GM23338 (cell line): ENCODE data around the gene ZNF581. TPM values are rescaled to one million over a fixed set of nuclear protein-coding genes. Genes with fewer than 3 reads are reported as not detected.

Experiments used
- ATAC-seq: fragments of 200-7000 bp; cut with Tn5 transposase; 3 replicates; pipeline ENCODE4 v1.9.1; 2020
- DNase-seq: peaks from one replicate; pipeline ENCODE4 v3.0.0-alpha.2; 2015; ENCODE audit warnings: low spot score
- H2AFZ ChIP-seq: fragments of 200-600 bp; sonication (generic); 2 replicates; pipeline ENCODE4 v1.8.0; 2016; ENCODE audit warnings: antibody characterized with exemption, mild to moderate bottlenecking, moderate library complexity
- H3F3A ChIP-seq: fragments of 200-600 bp; sonication (generic); replicated peaks from 2 replicates; pipeline ENCODE4 v1.8.0; 2017; ENCODE audit warnings: antibody characterized with exemption, mixed run types, low read depth
- H3K27ac ChIP-seq: fragments of 200-600 bp; sonication (generic); 2 replicates; pipeline ENCODE4 v1.6.1; 2016; ENCODE audit warnings: low read depth
- H3K27me3 ChIP-seq: fragments of 200-600 bp; sonication (generic); 2 replicates; pipeline ENCODE4 v1.8.0; 2016; ENCODE audit warnings: mild to moderate bottlenecking, mixed run types, moderate library complexity; ENCODE audit not compliant: insufficient read depth
- H3K36me3 ChIP-seq: fragments of 200-600 bp; sonication (generic); 2 replicates; pipeline ENCODE4 v1.8.0; 2016; ENCODE audit warnings: mild to moderate bottlenecking; ENCODE audit not compliant: insufficient read depth
- H3K4me1 ChIP-seq: fragments of 200-600 bp; sonication (generic); 2 replicates; pipeline ENCODE4 v1.8.0; 2016; ENCODE audit warnings: mild to moderate bottlenecking, moderate library complexity; ENCODE audit not compliant: insufficient read depth
- H3K4me2 ChIP-seq: fragments of 200-600 bp; sonication (generic); 2 replicates; pipeline ENCODE4 v1.7.1; 2017; ENCODE audit warnings: mixed run types
- H3K4me3 ChIP-seq: fragments of 200-600 bp; sonication (generic); 2 replicates; pipeline ENCODE4 v1.6.1; 2016; ENCODE audit warnings: mixed run types
- H3K79me2 ChIP-seq: fragments of 200-600 bp; sonication (generic); replicated peaks from 2 replicates; pipeline ENCODE4 v1.8.0; 2017; ENCODE audit warnings: mild to moderate bottlenecking; ENCODE audit not compliant: insufficient read depth
- H3K9me2 ChIP-seq: fragments of 200-600 bp; sonication (generic); 2 replicates; pipeline ENCODE4 v1.8.0; 2017; ENCODE audit not compliant: insufficient read depth
- H4K20me1 ChIP-seq: fragments of 200-600 bp; sonication (generic); replicated peaks from 2 replicates; pipeline ENCODE4 v1.8.0; 2017; ENCODE audit warnings: mild to moderate bottlenecking; ENCODE audit not compliant: insufficient read depth
- H3K27ac Mint-ChIP-seq: 2 replicates; pipeline ENCODE4 v1.8.0; 2020; ENCODE audit warnings: inconsistent platforms, mild to moderate bottlenecking, moderate library complexity, mixed read lengths
- H3K27me3 Mint-ChIP-seq: 3 replicates; pipeline ENCODE4 v1.8.0; 2022; ENCODE audit warnings: low read depth, mild to moderate bottlenecking, moderate library complexity, mixed read lengths, inconsistent platforms; ENCODE audit not compliant: insufficient read depth, poor library complexity
- H3K36me3 Mint-ChIP-seq: 3 replicates; pipeline ENCODE4 v1.8.0; 2021; ENCODE audit warnings: low read depth, mild to moderate bottlenecking, inconsistent platforms, moderate library complexity, mixed read lengths
- H3K4me1 Mint-ChIP-seq: 3 replicates; pipeline ENCODE4 v1.8.0; 2020; ENCODE audit warnings: mild to moderate bottlenecking, inconsistent platforms, mixed read lengths
- H3K4me3 Mint-ChIP-seq: 3 replicates; pipeline ENCODE4 v1.8.0; 2021; ENCODE audit warnings: moderate library complexity, mild to moderate bottlenecking, inconsistent platforms, mixed read lengths
- H3K9me3 Mint-ChIP-seq: 3 replicates; pipeline ENCODE4 v1.8.0; 2020; ENCODE audit warnings: moderate library complexity, mild to moderate bottlenecking, inconsistent platforms, mixed read lengths
- EZH2 ChIP-seq: fragments of 200-600 bp; sonication (generic); IDR thresholded peaks from one replicate; pipeline ENCODE4 v1.8.0; 2017; ENCODE audit warnings: antibody characterized with exemption, mild to moderate bottlenecking, low read depth; ENCODE audit not compliant: unreplicated experiment
- EZH2phosphoT487 ChIP-seq: fragments of 200-600 bp; sonication (generic); IDR thresholded peaks from one replicate; pipeline ENCODE4 v1.8.1; 2018; ENCODE audit warnings: antibody characterized with exemption; ENCODE audit not compliant: unreplicated experiment
- JUNB ChIP-seq: IDR thresholded peaks from one replicate; pipeline ENCODE4 v1.6.1; 2016; ENCODE audit warnings: antibody characterized with exemption; ENCODE audit not compliant: unreplicated experiment
- POLR2AphosphoS5 ChIP-seq: IDR thresholded peaks from 2 replicates; pipeline ENCODE4 v1.6.1; 2016; ENCODE audit warnings: antibody characterized with exemption, low read depth
- REST ChIP-seq: IDR thresholded peaks from one replicate; pipeline ENCODE4 v1.6.1; 2018; ENCODE audit warnings: antibody characterized with exemption; ENCODE audit not compliant: unreplicated experiment
- STAT1 ChIP-seq: IDR thresholded peaks from one replicate; pipeline ENCODE4 v1.6.1; 2016; ENCODE audit warnings: antibody characterized with exemption; ENCODE audit not compliant: unreplicated experiment
- ZNF462 ChIP-seq: fragments of 250-450 bp; sonication (Bioruptor Pico); IDR thresholded peaks from 2 replicates; pipeline ENCODE4 v1.5.0; 2020; ENCODE audit warnings: mild to moderate bottlenecking, moderate library complexity
- polyA plus RNA-seq: library from polyadenylated mRNA; unstranded; fragments of >200 nt; fragmentation: Nextera tagmentation; extraction: Ambion mirVana; gene quantifications from 2 replicates; pipeline ENCODE4 v1.2.1, GENCODE V29; 2016
- total RNA-seq: library from RNA; depleted of rRNA; stranded (reverse); fragments of >200 nt; shearing (Covaris generic); gene quantifications from 2 replicates; pipeline ENCODE4 v1.2.3, GENCODE V29; 2014

ZNF581 gene
- total and polyA plus RNA-seq, 2 experiments from 2014 or later = 48.5 to 87.6 TPM

DNA sequence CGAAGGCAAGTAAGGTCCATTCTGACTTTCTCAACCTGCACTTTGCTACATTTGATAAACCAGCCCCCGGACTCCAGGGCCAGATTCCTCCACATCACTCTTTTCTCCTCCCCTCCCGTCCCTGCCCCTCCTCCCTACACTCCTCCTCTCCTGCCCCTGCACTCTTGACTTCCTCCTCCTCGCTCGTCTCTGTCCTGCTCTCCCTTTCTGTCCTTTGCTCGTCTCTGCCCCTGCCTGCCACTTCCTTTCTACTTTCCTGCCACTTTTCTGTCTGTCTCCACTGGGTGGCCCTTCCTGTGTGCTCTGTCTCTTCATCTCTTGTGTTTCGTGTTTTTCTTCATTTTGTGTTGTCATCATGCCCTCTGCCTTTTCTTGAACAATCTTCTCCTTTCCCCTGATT is 18.4 kb downstream of the ZNF581 start (continued):
- no peak for TF ChIP-seq ZNF462
- TF ChIP-seq JUNB = no peak
- no peak for TF ChIP-seq STAT1

DNA sequence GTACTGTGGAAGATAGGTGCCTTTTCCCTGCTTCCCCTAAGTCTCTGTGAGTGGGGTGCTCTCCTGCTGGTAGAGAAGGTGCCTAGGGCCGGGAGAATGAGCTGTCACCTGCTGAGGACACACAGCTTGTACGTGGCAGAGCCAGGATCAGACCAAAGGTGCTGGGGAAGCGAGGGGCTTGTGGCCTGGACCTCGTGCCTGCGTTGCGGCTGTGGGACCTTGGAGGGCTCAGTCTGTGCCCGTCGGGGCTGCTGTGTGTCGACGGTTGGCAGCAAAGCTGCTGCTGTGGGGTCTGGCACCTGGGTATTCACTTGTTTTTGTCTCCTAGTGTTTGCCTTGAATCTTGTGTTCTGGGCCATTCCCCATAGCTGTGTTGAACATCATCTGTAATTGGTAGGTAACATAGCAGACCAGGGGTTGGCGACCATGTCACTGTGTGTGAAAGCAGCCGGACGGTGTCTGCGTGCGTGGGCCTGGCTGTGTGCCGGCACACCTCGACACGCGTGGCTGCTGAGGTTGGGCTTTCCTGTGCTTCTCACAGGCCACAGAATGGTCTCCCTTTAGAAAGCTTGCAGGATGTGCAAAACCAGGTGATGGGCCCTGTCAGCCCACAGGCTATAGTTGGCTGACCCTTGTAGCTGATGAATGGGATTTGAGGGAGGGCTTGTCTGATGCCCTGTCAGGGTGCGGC is 20.5 kb downstream of the ZNF581 start:
- H3K27me3 Mint-ChIP-seq = peaks cover 19% of the 10 kb centered on the region
- H3K9me2 ChIP-seq = no peaks in the 10 kb centered on the region
- H3K9me3 Mint-ChIP-seq = peaks cover 5% of the 10 kb centered on the region; the same call in 2 of the 3 replicates
- peaks cover 6% of the 10 kb centered on the region for H3K4me1 Mint-ChIP-seq
- H2AFZ ChIP-seq = no peak overlapping the region
- H3K27ac Mint-ChIP-seq = no peak overlapping the region
- H3K79me2 ChIP-seq = peaks cover 94% of the 10 kb centered on the region
- no peak for TF ChIP-seq REST
- TF ChIP-seq EZH2phosphoT487 = no peak
- TF ChIP-seq EZH2 = no peak
- no peak for TF ChIP-seq POLR2AphosphoS5
- no peaks in the 10 kb centered on the region for H3K27me3 ChIP-seq
- no peaks in the 10 kb centered on the region for H3K4me1 ChIP-seq
- peaks cover 49% of the 10 kb centered on the region for H4K20me1 ChIP-seq
- no peak overlapping the region for H3K4me3 Mint-ChIP-seq
- no peak overlapping the region for H3K4me3 ChIP-seq
- H3F3A ChIP-seq = peaks cover 9% of the 10 kb centered on the region; the same call in 1 of the 2 replicates
- peaks cover 90% of the 10 kb centered on the region for H3K36me3 Mint-ChIP-seq
- ATAC-seq (no peak), DNase-seq (no peak)
- no peak overlapping the region for H3K27ac ChIP-seq
- H3K36me3 ChIP-seq = peaks cover 37% of the 10 kb centered on the region
- no peak overlapping the region for H3K4me2 ChIP-seq
